HCT116 (cell line): ENCODE results near the gene IGFLR1.

Source experiments
- ATF3 ChIP-seq: IDR thresholded peaks from 2 replicates; pipeline ENCODE4 v1.6.1; 2012
- CTCF ChIP-seq, 3 experiments: fragments of 200-600 bp in 1 of 3; sonication (generic) in 1 of 3; IDR thresholded peaks in 2 of 3; conservative IDR thresholded peaks in 1 of 3; 2 replicates each; pipeline ENCODE4 v1.5.1; 2012 to 2017; ENCODE audit warnings: low read depth in 2 of 3, low read length in 2 of 3, antibody characterized with exemption in 1 of 3, borderline replicate concordance in 1 of 3, control low read depth in 1 of 3, mild to moderate bottlenecking in 1 of 3, mixed read lengths in 1 of 3, mixed run types in 1 of 3, moderate library complexity in 1 of 3; ENCODE audit not compliant: insufficient read depth in 1 of 3
- ELF1 ChIP-seq: IDR thresholded peaks from 2 replicates; pipeline ENCODE4 v1.6.1; 2012; ENCODE audit warnings: low read depth, borderline replicate concordance
- EZH2 ChIP-seq: fragments of 200-600 bp; sonication (generic); IDR thresholded peaks from 2 replicates; pipeline ENCODE4 v1.6.1; 2017; ENCODE audit warnings: antibody characterized with exemption, mixed run types
- EZH2phosphoT487 ChIP-seq: fragments of 200-600 bp; IDR thresholded peaks from 2 replicates; pipeline ENCODE4 v1.6.1; 2018; ENCODE audit warnings: antibody characterized with exemption, borderline replicate concordance
- JUND ChIP-seq: IDR thresholded peaks from 2 replicates; pipeline ENCODE4 v1.6.1; 2012
- POLR2A ChIP-seq: IDR thresholded peaks from 2 replicates; pipeline ENCODE4 v1.7.0; 2011; ENCODE audit warnings: borderline replicate concordance; ENCODE audit not compliant: insufficient read depth, insufficient read length; ENCODE audit errors: extremely low read depth
- POLR2AphosphoS5 ChIP-seq: IDR thresholded peaks from 2 replicates; pipeline ENCODE4 v1.6.1; 2011; ENCODE audit warnings: mild to moderate bottlenecking, low read depth, low read length, moderate library complexity
- RAD21 ChIP-seq: IDR thresholded peaks from 2 replicates; pipeline ENCODE4 v1.6.1; 2012; ENCODE audit warnings: low read depth, mild to moderate bottlenecking
- REST ChIP-seq: IDR thresholded peaks from 2 replicates; pipeline ENCODE4 v1.6.1; 2012; ENCODE audit warnings: low read depth
- SIN3A ChIP-seq: IDR thresholded peaks from 2 replicates; pipeline ENCODE4 v1.6.1; 2012; ENCODE audit warnings: low read depth
- TF ChIP-seq, protein P1 (sequence below): IDR thresholded peaks from 2 replicates; pipeline ENCODE4 v1.6.1; 2012
- TF ChIP-seq, protein P2 (sequence below): IDR thresholded peaks from 2 replicates; pipeline ENCODE4 v1.6.1; 2011; ENCODE audit warnings: mild to moderate bottlenecking, low read length, moderate library complexity; ENCODE audit not compliant: insufficient replicate concordance; ENCODE audit errors: extremely low read depth

DNA sequence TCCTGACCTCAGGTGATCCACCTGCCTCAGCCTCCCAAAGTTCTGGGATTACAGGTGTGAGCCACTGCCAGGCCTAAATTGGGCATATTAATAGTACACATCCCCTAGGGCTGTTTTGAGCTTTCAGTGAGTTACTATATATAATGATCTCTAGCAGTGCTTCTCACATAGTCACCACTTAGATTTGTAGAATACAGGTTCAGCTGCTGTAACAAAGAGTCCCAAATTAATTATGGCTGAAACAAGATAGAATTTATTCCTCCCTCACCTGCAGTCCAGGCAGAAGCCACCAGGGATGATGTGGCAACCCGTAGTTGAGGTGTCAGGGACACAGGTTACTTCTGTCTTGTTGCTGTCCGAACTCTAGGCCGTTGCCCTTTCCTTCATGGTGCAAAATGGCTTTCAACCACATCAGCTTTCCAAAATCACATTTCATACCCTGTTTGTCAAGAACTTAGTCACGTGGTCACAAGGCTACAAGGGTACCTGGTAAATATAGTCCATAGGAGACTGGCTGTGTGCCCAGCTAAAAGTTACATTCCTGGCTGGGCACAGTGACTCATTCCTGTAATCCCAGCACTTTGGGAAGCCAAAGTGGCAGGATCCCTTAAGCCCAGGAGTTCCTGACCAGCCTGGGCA, 18.6 kb upstream of the IGFLR1 start:
- TF ChIP-seq POLR2A = no peak
- no peak for TF ChIP-seq ATF3
- TF ChIP-seq CTCF (IDR thresholded peaks at IDR 0.05 in 2 of 3, conservative IDR thresholded peaks at IDR 0.05 in 1 of 3; ENCODE audit: borderline replicate concordance in 1 of 3, insufficient read depth in 1 of 3, low read depth in 2 of 3, low read length in 2 of 3) = no peak
- no peak for TF ChIP-seq POLR2AphosphoS5
- no peak for TF ChIP-seq RAD21
- TF ChIP-seq JUND = no peak
- no peak for TF ChIP-seq EZH2
- no peak for TF ChIP-seq REST
- TF ChIP-seq, protein P1, sequence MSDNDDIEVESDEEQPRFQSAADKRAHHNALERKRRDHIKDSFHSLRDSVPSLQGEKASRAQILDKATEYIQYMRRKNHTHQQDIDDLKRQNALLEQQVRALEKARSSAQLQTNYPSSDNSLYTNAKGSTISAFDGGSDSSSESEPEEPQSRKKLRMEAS = no peak
- TF ChIP-seq SIN3A = no peak
- no peak for TF ChIP-seq ELF1
- TF ChIP-seq EZH2phosphoT487 = no peak
- TF ChIP-seq, protein P2, sequence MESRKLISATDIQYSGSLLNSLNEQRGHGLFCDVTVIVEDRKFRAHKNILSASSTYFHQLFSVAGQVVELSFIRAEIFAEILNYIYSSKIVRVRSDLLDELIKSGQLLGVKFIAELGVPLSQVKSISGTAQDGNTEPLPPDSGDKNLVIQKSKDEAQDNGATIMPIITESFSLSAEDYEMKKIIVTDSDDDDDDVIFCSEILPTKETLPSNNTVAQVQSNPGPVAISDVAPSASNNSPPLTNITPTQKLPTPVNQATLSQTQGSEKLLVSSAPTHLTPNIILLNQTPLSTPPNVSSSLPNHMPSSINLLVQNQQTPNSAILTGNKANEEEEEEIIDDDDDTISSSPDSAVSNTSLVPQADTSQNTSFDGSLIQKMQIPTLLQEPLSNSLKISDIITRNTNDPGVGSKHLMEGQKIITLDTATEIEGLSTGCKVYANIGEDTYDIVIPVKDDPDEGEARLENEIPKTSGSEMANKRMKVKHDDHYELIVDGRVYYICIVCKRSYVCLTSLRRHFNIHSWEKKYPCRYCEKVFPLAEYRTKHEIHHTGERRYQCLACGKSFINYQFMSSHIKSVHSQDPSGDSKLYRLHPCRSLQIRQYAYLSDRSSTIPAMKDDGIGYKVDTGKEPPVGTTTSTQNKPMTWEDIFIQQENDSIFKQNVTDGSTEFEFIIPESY = no peak
